GM12874 (cell line): Measurements from ENCODE around the gene IGF1R.

Experiments
- TF ChIP-seq, protein P1 (sequence below): IDR thresholded peaks from 2 replicates; pipeline ENCODE4 v1.5.1; 2011; ENCODE audit warnings: low read depth, mild to moderate bottlenecking, control low read depth, low read length, moderate library complexity; ENCODE audit not compliant: insufficient read depth

IGF1R gene

DNA sequence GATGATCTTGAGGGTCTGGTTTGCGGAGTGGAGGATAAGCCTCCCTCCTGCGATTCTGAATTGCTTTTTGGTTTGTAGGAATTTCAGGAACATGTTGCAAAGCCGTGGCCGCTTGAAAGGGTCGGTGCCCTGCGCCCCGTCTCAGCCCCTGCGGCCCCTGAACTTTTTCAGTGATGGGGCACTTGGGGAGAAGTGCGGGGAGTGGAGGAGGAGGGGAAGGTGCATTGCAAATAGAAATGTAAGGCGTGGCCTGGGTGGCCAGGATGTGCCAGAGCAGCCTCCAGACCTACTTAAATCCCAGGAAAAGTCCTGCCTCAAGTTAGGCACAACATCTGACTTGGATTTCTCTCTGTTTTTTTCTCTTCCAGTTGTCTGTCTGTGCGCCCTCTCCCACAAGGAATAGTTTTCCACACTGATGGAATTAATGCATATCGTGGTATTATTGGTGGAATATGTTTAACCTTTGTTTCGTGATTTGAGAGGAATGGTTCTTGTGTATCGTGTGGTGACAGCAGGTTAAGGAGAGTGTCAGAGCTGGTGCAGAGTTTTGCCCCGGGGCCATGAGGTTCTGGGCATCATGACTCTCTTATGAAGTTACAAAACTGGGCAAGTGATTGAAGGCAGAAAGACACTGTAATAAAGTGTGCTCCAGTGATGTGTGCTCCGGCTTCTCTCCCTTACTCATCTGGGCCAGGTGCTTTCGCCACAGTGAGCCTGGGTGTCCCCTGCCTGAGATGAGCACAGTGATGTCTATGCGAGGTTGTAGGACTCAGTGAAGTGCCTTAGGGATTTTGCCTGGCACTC is 205.5 kb downstream of the IGF1R start:
- TF ChIP-seq, protein P1, sequence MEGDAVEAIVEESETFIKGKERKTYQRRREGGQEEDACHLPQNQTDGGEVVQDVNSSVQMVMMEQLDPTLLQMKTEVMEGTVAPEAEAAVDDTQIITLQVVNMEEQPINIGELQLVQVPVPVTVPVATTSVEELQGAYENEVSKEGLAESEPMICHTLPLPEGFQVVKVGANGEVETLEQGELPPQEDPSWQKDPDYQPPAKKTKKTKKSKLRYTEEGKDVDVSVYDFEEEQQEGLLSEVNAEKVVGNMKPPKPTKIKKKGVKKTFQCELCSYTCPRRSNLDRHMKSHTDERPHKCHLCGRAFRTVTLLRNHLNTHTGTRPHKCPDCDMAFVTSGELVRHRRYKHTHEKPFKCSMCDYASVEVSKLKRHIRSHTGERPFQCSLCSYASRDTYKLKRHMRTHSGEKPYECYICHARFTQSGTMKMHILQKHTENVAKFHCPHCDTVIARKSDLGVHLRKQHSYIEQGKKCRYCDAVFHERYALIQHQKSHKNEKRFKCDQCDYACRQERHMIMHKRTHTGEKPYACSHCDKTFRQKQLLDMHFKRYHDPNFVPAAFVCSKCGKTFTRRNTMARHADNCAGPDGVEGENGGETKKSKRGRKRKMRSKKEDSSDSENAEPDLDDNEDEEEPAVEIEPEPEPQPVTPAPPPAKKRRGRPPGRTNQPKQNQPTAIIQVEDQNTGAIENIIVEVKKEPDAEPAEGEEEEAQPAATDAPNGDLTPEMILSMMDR, result no peak

DNA sequence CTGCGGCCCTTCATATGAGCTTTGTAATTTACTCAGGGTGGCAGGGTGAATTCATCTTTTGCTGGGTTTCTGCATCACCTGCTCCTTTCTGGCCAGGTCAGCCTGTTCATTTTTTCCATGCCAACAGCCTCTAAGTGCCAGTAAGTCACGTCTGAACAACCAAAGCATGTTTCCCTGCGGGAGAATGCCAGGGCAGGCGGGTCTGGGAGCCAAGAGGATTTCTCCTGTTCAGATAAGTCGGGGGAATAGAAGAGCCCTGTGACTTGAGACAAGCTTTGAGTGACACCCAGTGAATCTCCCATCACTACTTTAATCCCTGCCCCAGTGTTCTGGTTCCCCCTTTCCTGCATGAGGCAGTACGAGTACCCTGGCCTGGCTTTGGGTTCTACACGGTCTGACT is 206.2 kb downstream of the IGF1R start:
- TF ChIP-seq, protein P1, result no peak

DNA sequence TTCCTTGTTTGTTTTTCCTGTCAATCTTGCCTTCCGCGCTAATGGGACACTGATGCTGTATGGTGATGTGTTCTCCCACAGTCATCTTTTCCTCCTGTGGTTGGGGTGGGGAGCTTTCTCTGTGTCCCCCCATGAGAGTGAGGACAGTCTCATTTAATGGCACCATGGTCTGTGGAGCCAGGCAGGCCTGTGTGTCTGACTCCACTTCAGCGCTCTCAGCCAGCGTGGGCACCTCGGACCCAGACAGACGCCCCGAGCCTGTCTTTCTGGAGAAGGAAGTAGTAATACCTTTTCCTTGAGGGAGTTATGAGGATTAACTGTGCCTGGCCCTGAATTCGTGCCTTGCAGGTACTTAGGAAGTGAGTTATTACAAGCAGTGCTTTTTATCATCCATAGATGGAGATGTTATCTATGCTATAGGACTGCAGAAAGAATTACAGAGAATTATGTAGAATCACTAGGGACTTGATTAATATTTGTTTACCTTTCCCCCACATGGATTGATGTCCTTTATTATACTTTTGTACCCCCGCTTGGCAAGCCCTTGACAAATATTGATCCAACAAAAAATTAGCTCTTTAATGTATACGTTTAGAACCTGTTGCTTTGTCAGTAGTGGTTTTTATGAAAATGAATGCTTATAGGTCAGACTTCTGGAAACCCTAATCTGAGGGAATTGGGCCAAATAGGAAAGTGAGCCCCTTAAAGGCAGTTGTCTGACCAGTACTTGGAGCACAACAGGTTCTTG is 206.9 kb downstream of the IGF1R start:
- TF ChIP-seq, protein P1, result no peak

DNA sequence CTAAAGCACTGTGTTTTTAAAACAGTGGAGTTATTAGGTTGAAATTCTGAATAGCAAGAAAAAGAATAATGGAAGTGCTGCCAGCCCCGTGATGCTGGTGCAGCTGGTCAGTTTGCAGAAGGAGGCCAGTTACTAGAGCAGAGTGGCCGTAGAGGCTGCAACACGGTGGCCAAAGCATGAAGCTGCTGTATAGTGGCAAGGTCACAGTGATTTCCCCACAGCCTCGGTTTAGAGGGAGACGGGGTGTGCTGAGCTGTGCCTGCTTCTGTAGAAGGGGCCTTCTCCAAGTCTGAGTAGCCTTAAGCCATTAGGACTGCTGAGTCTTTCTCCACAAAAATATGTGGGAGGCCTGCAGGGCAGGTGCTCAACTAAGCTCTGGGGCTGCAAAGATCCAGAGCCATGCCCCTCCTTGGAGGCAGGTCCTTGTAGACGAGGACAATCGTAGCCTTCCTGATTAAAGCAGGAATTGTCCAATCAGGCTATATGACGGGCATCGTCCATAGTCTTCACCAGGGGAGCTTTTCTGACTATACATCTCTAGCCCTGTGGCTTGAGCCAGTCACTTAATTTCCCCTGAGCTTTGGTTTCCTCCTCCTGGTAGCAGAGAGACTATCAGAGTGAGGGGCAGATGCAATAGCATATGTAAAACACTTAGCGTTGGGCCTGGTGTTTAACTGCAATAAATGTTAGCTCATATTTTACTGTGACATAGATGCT is 207.6 kb downstream of the IGF1R start:
- TF ChIP-seq, protein P1, result no peak

DNA sequence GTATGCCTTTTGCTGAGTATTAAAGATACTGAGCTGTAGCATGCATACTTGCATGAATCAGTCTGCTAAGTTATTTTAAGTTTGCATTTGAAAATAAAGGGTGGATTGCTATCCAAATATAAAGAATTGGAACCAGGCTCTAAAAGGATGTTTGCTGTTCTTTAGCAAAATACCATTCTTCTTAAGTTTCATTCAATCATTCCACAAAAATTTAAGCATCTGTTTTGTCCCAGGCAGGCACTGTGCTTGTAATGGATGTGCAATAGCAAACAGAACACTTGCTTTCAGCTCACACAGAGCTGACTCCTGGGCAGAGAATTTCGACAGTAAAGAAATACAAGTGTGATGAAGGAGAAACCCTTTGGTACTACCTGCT is 208.2 kb downstream of the IGF1R start:
- TF ChIP-seq, protein P1, result no peak

DNA sequence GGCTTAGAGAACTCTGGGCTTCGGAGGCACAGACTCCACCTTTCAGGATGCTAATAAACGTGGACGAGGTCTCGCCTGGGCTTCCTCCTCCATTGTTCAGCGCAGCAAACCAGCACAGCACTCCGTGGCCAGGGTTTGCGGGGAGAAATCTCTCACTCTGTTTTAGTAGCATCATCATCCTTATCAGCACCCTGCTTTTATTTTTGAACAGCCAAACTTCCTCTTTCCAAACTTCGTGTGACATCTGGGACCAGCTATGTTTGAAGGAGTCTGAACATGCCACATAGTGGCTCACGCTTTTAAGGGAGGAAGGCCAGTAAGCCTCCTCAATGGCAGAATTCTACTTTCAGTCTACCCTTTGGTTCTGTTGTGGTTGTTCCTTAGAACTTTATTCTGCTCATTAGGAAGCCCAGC is 210.3 kb downstream of the IGF1R start:
- TF ChIP-seq, protein P1, result no peak

DNA sequence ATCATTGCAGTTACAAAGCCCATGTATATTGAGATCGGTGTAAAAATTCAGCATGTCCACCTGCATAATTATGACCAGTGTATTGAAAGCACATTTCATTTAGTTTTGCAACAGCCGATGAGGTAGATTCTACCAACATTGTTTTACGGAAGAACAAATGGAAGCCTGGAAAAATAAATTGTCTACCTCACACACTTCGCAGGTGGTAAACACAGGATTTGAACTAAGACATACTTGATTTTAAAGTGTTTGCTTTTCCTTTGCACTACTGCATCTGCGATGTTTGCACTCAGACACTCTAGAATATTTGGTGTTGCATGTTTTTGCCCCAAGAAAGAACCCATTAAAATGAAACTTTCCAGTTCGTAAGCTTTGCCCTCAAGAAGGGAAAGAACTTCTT is 210.8 kb downstream of the IGF1R start:
- TF ChIP-seq, protein P1, result no peak
